GM19455 (cell line): ENCODE measurements around the gene HDAC10.

Experiments
- ATAC-seq: cut with Tn5 transposase; IDR thresholded peaks from one replicate; pipeline ENCODE4 v1.9.1; 2021; ENCODE audit not compliant: unreplicated experiment

The HDAC10 gene

GRCh38 chr22:50270666-50271394 lies 19.8 kb upstream of the HDAC10 start:
- ATAC-seq = no peak

GRCh38 chr22:50269970-50270665 lies 19.1 kb upstream of the HDAC10 start, which contains the start of gene MAPK11:
Gene MAPK11 (minus strand): TSS chr22:50270380. CDS start chr22:50270292, 88 bp downstream.
- peak; percentile 41 for ATAC-seq

- no peak for ATAC-seq
Observed at GRCh38 chr22:50269573-50269969, 18.5 kb upstream of the HDAC10 start.

DNA sequence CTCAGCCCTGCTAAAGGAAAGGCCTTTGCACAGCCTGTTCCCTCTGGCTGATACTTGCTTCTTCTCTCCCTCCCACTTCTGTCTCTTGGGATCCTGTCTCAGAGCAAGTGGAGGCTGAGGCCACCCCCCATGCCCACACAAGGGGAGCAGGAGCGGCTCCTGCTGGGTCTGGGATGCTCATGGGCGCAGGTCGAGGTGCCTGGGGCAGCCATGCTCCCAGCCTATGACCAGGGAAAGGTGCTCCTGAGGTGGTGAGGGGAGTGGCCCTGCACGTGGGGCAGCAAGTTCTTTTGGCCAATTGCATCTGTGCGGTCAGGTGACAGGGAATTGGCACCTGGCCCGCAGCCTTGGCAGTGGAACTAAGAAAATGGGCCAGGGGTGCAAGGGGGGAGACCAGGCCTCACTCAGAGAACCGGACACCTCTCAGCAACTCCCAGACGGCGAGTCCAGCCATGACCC lies 17.6 kb upstream of the HDAC10 start:
- no peak for ATAC-seq

GRCh38 chr22:50267591-50268390 lies 16.7 kb upstream of the HDAC10 start:
- no peak for ATAC-seq

DNA sequence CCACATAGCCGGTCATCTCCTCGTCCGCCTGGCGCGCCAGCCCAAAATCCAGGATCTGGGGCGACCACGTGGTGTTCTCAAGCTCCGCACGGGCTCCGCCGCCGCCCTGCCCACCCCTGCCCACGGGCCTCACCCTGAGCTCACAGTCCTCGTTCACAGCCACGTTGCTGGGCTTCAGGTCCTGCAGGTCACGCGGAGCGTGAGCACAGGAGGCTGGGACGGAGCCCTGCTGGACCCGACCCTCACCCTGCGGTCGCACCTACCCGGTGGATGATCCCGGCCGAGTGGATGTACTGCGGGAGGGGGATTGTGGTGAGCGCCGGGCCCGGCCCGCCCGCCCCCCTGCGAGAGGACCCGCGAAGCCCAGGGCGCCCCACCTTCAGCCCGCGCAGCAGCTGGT lies 15.9 kb upstream of the HDAC10 start:
- ATAC-seq = no peak

GRCh38 chr22:50264946-50265669 lies 14.0 kb upstream of the HDAC10 start:
- ATAC-seq = no peak

DNA sequence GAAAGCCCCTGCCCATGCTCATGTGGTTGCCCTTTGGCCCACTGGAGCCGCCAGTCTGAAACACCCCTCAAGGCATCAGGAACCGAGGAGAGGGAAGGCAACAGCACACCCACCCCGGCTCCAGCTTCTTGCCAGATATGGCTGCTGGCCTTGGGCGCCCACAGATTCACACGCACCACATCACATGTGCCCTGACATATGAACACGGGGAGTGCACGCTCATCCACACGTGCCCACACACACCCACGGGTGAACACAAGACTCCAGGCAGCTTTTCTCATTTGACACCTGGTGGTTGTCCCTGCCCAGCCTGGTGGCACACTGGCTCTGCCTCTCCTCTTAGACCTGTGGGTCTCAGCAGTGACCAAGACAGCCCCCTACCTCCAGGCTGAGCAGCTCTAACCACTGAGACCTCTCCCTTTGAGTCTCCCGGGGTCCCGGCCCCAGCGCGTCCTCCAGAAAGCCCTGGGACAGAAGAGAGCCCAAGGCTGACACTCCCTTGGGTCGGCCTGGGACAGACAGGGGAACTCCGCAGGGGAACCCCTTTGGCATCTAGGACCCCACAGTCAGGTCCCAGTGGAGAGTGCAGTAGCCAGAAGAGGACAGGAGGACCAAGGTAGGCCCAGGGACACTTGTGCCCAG lies 13.2 kb upstream of the HDAC10 start:
- no peak for ATAC-seq

DNA sequence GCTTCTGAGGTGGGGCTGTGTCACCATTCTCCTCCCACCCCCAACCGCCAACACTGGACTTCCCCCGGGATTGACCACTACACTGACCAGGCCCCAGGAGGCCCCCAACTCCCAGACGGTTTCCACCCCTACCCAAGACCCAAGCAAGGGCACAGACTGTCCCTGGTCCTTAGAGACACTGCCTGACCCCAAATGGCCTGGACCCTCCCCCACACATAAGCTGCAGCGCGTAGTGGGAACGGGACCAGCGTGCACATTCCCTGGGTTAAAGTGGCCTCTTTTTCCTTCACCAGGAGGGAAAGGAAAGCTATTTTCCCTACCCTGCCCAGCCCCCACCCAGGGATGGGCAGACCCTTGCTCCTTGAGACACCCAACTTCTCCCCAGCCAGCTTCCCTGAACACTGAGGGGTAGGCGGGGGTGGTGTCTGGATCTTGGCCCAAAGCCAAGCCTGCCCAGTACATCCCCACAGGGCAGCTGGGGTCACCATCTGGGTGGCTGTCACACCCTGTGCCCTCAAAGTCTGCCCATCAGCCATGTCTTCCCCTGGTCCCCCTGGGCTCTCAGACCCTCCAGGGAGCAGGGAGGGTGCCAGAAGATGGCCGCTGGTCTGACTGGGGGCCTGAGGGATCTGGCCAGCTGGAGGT lies 12.0 kb upstream of the HDAC10 start:
- ATAC-seq = no peak

- ATAC-seq = no peak
Observed at GRCh38 chr22:50262460-50262911, 11.4 kb upstream of the HDAC10 start.

GRCh38 chr22:50261615-50262459 lies 10.8 kb upstream of the HDAC10 start, which contains the start of gene MAPK12:
Gene MAPK12 (minus strand): TSS chr22:50261683. CDS start chr22:50261509, 174 bp downstream.
- ATAC-seq = no peak

- ATAC-seq = no peak
Observed at GRCh38 chr22:50260801-50261614, 9.9 kb upstream of the HDAC10 start.

DNA sequence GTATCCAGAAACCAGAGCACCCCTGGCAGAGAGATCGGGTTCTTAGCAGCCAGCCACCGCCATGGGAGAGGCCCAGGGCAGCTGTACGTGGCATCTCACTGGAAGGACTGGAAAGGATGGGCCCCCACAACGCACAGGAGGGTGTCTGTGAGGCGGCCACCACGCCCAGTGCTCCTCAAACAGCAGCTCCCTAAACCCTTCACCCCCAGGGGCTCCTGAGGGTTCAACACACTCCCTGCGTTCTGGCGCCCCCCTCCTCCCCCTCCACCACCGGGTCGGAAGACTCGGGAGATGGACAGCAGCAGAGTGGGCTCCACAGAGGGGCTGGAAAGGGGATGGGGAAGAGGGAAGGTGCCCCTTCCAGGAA lies 9.4 kb upstream of the HDAC10 start:
- no peak for ATAC-seq

- no peak for ATAC-seq
Observed at GRCh38 chr22:50259302-50259701, 8.2 kb upstream of the HDAC10 start.

DNA sequence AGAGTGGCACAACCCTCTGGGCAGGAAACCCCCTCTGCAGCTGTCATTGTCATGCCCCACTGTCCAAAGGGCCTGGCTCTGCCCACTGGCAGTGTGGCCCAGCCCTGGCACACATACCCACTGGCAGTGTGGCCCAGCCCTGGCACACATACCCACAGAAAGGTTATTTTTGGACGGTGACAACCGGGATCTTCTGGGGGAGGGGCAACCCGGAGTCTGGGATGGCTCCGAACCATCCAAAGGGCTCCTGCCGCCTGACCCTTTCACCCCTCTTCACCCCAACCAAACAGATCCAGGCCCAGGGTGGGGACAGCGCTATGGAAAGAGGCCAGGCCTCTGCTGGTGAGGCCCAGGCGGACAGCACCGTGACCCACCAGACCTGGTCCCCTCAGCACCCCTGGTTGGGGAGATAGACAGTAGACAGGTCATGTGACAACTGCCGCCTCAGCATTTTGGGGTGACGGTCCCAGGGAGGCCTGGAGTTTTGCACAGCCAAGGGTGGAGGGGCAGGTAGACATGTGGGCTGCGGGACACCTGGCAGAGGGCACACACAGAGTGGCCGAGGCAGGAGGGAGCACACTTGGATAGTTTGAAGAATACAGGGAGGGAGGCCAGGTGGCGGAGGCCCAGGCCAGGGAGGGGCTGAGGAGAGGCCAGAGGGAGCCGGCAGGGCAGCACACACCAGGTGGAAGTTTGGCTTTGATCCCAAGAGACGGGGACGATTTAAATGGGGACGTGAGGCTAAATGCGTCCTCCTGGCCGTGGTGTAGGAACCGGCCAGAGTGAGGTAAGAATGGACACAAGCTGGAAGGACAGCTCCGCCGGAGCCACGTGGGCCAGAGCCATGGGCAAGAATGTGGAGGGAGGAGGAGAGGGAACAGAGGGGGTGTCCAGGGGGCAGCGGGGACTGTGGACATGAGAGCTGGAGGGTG lies 7.6 kb upstream of the HDAC10 start:
- ATAC-seq = no peak

GRCh38 chr22:50257451-50258360 lies 6.6 kb upstream of the HDAC10 start:
- no peak for ATAC-seq
